Breast epithelium (tissue), 3 donors: Measurements from ENCODE around the gene MAB21L4.

Experiments used
- CTCF ChIP-seq, 3 donors: fragments of 450-650 bp; IDR thresholded peaks; one replicate each; pipeline ENCODE4 v1.5.1; 2016 to 2017; ENCODE audit warnings: antibody characterized with exemption in 3 of 3, mild to moderate bottlenecking in 3 of 3, moderate library complexity in 3 of 3
- POLR2A ChIP-seq: fragments of 450-650 bp; IDR thresholded peaks from one replicate; pipeline ENCODE4 v1.6.1; 2016; ENCODE audit warnings: antibody characterized with exemption, mild to moderate bottlenecking, moderate library complexity

GRCh38 chr2:240909216-240909974 lies 13.4 kb upstream of the MAB21L4 start:
- TF ChIP-seq CTCF (IDR thresholded peaks at IDR 0.05) (no peak), POLR2A (no peak)
